Activated CD8-positive, alpha-beta memory T cell treated with anti-CD3 and anti-CD28 coated beads, Interleukin-2, amount 50 U/mL, for 24 hours (primary cell): Measurements from ENCODE around the gene SLC39A9.

Source experiments
- DNase-seq: peaks from one replicate; pipeline ENCODE4 v3.0.0-alpha.2; 2020; ENCODE audit errors: extremely low read depth

Gene SLC39A9

GRCh38 chr14:69424149-69424923 is 25.8 kb downstream of the SLC39A9 start:
- DNase-seq, result no peak

- DNase-seq, result no peak
Observed at GRCh38 chr14:69427596-69427995, 29.1 kb downstream of the SLC39A9 start.

GRCh38 chr14:69428289-69428998 is 30.0 kb downstream of the SLC39A9 start:
- no peak for DNase-seq

- DNase-seq, result no peak
Observed at GRCh38 chr14:69429643-69430042, 31.2 kb downstream of the SLC39A9 start.

- no peak for DNase-seq
Observed at GRCh38 chr14:69430306-69430939, 31.9 kb downstream of the SLC39A9 start.

- no peak for DNase-seq
Observed at GRCh38 chr14:69432364-69432763, 33.9 kb downstream of the SLC39A9 start.

GRCh38 chr14:69439521-69440270 is 41.2 kb downstream of the SLC39A9 start:
- DNase-seq, result no peak

GRCh38 chr14:69441948-69442347 is 43.5 kb downstream of the SLC39A9 start:
- DNase-seq, result no peak

- DNase-seq, result no peak
Observed at GRCh38 chr14:69443296-69443805, 44.9 kb downstream of the SLC39A9 start.

GRCh38 chr14:69449216-69449615 is 50.7 kb downstream of the SLC39A9 start:
- DNase-seq, result no peak

- DNase-seq, result no peak
Observed at GRCh38 chr14:69451941-69452340, 53.4 kb downstream of the SLC39A9 start.

- DNase-seq, result no peak
Observed at GRCh38 chr14:69458350-69458749, 59.9 kb downstream of the SLC39A9 start.

GRCh38 chr14:69459122-69459521 is 60.6 kb downstream of the SLC39A9 start:
- DNase-seq, result no peak

GRCh38 chr14:69460093-69460701 is 61.7 kb downstream of the SLC39A9 start:
- peak; percentile 25 for DNase-seq

GRCh38 chr14:69464379-69464778 is 65.9 kb downstream of the SLC39A9 start:
- no peak for DNase-seq

- DNase-seq, result no peak
Observed at GRCh38 chr14:69464829-69465228, 66.3 kb downstream of the SLC39A9 start.

GRCh38 chr14:69468949-69469348 is 70.5 kb downstream of the SLC39A9 start:
- no peak for DNase-seq

- no peak for DNase-seq
Observed at GRCh38 chr14:69471436-69471835, 72.9 kb downstream of the SLC39A9 start.

GRCh38 chr14:69471916-69472315 is 73.4 kb downstream of the SLC39A9 start:
- no peak for DNase-seq

GRCh38 chr14:69473260-69473659 is 74.8 kb downstream of the SLC39A9 start:
- DNase-seq, result no peak

GRCh38 chr14:69473946-69474345 is 75.5 kb downstream of the SLC39A9 start:
- DNase-seq, result no peak
